ENCODE measurements around the gene GPC6.

DNA sequence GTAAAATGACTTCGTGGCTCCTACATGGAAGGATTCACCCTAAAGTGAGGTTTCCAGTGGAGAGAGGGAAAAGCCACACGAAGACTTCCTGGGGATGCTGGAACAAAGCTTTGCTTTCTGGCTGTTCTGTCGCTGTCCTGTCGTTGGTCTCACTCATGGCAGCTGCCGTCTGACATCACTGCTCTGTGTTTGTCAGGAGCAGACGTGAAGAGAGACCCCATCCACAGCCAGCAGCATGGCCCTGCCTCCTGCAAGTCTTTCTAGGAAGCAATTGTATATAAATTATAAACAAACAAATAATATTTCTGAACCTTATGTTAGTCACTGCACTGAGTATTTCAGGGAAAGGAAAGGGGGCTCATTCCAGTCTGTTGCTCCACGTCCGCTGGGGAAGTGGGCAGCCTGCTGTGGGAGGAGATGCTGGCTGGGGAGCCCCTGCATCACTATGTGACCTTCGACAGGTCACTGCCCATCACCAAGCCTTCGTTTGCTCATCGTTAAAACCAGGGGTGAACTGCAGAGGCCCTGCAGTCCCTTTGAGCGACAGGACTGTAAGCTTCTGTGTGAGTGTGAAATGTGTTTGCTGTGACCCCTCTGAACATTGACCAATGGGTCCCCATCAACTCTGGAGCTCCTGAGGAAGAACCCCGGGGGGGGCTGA is 1101.9 kb downstream of the GPC6 start:
- TF ChIP-seq, protein P1, sequence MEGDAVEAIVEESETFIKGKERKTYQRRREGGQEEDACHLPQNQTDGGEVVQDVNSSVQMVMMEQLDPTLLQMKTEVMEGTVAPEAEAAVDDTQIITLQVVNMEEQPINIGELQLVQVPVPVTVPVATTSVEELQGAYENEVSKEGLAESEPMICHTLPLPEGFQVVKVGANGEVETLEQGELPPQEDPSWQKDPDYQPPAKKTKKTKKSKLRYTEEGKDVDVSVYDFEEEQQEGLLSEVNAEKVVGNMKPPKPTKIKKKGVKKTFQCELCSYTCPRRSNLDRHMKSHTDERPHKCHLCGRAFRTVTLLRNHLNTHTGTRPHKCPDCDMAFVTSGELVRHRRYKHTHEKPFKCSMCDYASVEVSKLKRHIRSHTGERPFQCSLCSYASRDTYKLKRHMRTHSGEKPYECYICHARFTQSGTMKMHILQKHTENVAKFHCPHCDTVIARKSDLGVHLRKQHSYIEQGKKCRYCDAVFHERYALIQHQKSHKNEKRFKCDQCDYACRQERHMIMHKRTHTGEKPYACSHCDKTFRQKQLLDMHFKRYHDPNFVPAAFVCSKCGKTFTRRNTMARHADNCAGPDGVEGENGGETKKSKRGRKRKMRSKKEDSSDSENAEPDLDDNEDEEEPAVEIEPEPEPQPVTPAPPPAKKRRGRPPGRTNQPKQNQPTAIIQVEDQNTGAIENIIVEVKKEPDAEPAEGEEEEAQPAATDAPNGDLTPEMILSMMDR (IDR thresholded peaks at IDR 0.05) = no peak
- TF ChIP-seq POLR2A (IDR thresholded peaks at IDR 0.05) (no peak), EP300 (IDR thresholded peaks at IDR 0.05) (no peak)
